ENCODE data around the gene BBIP1. TPM values are rescaled to one million over a fixed set of nuclear protein-coding genes. Genes with fewer than 3 reads are reported as not detected.
"Not testable (repeated sequence)": the region's sequence is repeated elsewhere in the genome, so short reads cannot be mapped to it uniquely, and the experiment has no call there.

Gene BBIP1
- total RNA-seq, 1 donor from 2014 or later = 23.7 TPM

DNA sequence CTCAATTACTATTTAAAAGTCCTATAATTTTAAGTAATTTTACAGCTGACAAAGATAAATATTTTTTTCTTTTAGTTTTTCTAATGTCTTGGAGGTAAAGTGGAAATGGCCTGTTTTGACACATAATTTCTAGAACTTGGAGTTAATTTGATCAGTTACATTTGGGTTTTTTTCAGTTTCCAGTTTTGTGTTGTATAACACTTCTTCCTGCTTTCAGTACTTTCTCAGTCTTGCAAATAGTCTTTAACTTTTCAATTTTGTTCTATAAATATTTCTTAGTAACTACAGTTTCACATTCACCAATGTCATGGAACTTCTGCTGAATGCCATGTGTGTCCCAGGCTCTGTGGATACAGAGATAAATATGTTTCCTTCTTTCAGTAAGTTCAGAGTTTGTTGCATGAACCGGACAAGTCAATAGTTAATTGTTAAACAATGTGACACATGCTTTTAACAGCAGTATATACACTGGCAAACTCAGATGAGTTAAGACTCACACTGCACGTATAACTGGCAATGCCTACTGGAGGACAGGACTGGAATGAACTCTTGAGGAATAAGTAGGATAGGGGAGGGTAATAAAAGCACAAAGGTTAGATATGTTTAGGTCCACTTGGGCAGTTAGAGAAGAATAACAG is 5.0 kb upstream of the BBIP1 start:
- no peak for DNase-seq (ENCODE audit: low spot score)

DNA sequence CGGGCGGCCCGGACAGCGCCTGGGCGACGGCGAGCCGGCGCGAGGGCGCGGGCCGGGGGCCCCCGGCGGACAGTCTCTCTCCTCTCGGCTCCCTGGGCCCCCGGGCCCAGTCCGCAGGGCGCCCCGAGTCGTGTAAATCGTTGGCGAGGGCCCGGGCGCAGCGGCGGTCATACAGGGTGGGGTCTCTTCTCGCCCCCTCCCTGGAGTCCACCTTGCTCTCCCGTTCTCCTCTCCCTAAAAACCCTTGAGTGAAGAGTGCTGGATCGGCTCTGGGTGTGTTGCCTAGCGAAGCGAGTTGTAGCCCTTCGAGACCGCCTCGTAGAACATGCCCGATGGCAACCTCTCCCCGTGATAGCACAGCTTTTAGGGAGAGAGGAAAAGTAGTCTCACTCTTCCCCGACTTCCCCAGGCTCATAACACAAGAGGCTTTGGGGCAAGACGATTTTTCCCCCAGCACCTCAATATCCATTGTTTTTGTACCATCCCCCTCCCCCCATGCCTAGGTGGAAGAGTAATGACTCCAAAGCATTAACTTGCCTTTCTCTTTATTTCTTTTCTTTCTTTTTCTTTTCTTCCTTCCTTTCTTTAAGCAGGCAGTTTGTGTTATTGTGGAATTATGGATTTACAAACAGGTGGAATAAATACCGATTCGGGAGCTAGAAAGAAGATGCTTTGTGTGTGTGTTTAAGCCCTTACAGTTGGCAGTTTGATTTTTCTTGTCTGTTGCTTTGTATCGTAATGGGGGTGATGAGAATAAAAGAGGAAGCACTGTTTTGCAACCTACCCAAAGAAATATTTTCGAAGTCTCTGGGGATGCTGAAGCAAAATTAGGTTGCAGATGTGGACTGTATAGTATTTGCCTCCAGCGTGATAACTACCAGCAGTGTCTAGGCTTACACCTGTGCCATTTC is 1.2 kb upstream of the BBIP1 start:
- peak; percentile 18 for DNase-seq (ENCODE audit: low spot score)

DNA sequence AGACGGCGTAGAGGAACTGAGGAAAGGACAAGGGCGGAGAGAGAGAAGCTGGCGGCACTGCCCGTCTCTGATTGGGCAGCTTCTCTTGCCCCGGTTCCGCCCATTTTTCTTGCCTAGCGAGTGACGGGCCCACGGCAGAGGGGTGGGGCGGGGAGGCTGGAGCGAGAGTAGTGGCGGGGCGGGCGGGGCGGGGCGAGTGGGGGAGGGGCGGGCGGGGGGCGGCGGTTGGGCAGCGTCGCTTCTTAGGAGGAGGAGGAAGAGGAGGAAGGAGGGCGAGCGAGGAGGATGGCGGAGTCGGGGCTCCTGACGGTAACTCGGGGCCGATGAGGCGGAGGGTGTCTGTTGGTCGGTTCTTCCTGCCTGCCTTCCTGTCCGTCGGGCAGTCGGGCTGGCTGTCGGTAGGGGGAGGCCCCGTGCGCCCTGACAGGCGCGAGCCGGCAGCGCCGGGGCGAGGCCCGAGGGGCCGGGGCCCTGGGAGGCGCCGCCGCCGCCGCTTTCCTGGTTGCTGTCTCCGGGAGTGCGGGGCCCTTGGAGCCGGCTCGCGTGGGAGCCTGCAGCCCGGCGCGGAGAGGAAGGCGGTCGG is 460 bp upstream of the BBIP1 start, which contains the start of gene SHOC2:
Gene SHOC2 (plus strand): TSS at position 256 of the 583 bp plus-strand sequence. CDS start 44,755 bp downstream, outside the sequence.
- DNase-seq (ENCODE audit: low spot score) = peak; percentile 99

- peak; percentile 96 for DNase-seq (ENCODE audit: low spot score)
Observed at GRCh38 chr10:110918269-110918642, 724 bp downstream of the BBIP1 start.

- DNase-seq (ENCODE audit: low spot score) = no peak
Observed at GRCh38 chr10:110916554-110917346, 2.2 kb downstream of the BBIP1 start.

GRCh38 chr10:110915600-110915999 is 3.4 kb downstream of the BBIP1 start:
- not testable (repeated sequence) for DNase-seq (ENCODE audit: low spot score)

DNA sequence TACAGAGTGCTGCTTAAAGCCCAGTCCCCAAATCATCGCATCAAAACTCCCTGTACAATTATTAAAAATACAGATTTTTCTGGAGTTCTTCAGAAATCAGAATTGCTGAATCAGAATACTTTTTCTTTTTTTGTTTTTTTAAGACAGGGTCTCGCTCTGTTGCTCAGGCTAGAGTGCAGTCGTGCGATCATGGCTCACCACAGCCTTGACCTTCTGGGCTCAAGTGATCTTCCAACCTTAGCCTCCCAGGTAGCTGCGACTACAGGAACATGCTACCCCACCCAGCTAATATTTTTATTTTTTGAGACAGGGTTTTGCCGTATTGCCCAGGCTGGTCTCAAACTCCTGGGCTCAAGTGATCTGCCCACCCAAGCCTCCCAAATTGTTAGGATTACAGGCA is 3.9 kb downstream of the BBIP1 start:
- no peak for DNase-seq (ENCODE audit: low spot score)

- DNase-seq (ENCODE audit: low spot score) = no peak
Observed at GRCh38 chr10:110914431-110914830, 4.5 kb downstream of the BBIP1 start.

DNA sequence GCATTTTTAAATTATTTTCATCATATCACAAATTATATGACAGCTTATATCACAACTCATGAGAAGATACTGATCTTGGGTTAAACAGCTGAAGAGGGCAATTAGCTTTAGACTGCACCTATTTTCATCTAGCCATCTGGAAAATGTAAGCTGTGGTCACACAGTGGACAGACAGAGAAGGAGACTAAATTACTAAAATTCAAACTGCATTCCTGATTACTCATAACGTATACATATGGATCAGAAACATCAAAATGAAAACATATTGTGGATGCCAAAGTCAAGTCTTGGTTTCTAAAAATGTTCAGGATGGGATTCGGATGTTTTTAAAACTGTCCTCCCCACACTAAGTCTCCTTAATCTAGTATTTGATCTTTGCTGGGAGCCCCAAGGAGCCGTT is 6.6 kb downstream of the BBIP1 start:
- DNase-seq (ENCODE audit: low spot score) = no peak

GRCh38 chr10:110910138-110910537 is 8.8 kb downstream of the BBIP1 start:
- DNase-seq (ENCODE audit: low spot score) = no peak

- no peak for DNase-seq (ENCODE audit: low spot score)
Observed at GRCh38 chr10:110903280-110904278, 15.4 kb downstream of the BBIP1 start.

GRCh38 chr10:110901954-110902819 is 16.8 kb downstream of the BBIP1 start:
- no peak for DNase-seq (ENCODE audit: low spot score)

DNA sequence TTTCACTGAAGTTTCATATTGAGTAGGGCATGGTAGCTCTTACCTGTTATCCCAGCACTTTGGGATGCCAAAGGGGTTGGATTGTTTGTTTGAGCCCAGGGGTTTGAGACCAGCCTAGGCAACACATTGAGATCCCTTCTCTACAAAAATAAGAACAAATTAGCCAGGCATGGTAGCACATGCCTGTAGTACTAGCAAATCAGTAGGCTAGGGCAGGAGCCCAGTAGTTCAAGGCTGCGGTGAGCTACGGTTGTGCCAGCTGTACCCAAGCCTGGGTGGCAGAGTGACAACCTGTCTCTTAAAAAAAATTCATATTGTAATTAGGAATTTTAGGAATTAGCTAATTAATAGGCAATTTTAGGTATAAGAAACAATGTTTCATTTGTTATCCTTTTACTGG is 18.0 kb downstream of the BBIP1 start:
- DNase-seq (ENCODE audit: low spot score) = no peak

DNA sequence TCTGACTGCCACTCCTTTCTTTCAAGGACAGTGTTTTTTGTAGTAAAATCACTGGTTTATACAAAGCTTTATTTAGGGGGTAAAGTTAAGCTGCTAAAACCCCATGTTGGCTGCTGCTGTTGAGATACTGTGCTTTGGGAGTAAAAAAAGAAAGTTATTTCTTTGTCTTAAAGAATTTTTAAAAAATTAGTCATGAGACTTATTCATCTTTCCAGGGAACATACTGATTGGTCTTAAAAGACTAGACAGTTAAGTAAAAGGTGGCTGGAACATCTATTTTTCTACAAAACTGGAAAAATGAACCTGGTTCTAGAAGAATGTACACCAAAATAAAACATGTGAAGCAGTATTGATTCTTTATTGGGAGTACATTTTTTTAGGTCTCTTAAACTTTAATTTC is 20.6 kb downstream of the BBIP1 start:
- DNase-seq (ENCODE audit: low spot score) = no peak

DNA sequence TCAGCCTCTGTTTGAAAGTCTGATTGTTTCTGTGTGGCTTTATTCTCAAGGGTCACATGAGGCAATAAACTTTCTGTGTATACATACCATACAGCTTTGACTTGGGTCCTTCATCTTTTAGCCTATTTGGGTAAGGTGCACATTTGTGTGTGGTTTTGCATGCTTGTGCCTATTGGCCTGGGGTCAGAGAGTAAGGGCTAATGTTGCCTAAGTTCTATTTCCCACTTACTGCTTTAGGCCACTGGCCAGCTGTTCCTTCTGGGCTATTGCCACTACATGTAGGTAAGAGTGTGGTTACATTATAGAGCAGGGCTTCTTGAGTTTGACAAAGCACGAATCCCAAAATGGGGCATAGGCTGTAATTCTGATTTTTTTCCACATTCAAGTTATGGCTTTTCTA is 21.8 kb downstream of the BBIP1 start:
- DNase-seq (ENCODE audit: low spot score) = no peak

GRCh38 chr10:110893559-110894179 is 25.3 kb downstream of the BBIP1 start:
- no peak for DNase-seq (ENCODE audit: low spot score)

DNA sequence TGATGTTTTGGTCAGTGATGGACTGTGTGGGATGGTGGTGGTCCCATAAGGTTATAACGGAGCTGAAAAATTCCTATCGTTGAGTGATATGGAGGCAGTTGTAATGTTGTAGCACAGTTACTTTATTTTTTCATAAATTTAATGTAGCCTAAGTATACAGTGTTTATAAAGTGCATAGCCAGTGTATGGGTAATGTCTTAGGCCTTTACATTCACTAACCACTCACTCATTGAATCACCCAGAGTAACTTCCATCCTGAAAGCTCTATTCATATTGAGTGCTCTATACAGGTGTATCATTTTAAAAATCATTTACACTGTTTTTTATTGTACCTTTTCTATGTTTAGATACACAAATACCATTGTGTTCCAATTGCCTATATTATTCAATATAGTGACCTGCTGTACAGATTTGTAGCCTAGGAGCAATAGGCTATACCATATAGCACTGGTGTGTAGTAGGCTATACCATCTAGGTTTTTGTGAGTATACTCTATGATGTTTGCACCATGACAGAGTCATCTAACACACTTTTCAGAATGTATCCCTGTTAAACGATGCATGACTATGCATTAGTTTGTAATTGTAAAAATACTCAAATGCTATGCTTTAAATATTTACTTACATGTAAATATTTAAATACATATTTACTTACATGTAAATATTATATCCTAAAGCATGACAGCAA is 26.2 kb downstream of the BBIP1 start:
- DNase-seq (ENCODE audit: low spot score) = no peak

DNA sequence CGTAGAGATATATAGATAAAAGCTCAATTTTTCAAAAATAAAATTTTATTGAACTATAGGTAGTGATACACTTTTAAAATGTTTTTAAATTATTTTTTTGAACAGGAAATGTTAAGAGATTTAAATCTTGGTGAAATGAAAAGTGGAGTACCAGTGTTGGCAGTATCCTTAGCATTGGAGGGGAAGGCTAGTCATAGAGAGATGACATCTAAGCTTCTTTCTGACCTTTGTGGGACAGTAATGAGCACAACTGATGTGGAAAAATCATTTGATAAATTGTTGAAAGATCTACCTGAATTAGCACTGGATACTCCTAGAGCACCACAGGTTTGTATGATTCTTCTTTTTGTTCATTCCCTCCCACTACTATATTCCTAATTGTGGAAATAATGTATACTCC is 31.4 kb downstream of the BBIP1 start:
- no peak for DNase-seq (ENCODE audit: low spot score)
